SH-SY5Y (cell line): ENCODE measurements around the gene CCDC43.

Experiments used
- GATA2 ChIP-seq: IDR thresholded peaks from 2 replicates; pipeline ENCODE4 v1.6.1; 2011; ENCODE audit warnings: mild to moderate bottlenecking, low read depth, low read length
- GATA3 ChIP-seq: IDR thresholded peaks from 2 replicates; pipeline ENCODE4 v1.6.1; 2011; ENCODE audit warnings: low read depth, mild to moderate bottlenecking, low read length, moderate library complexity

DNA sequence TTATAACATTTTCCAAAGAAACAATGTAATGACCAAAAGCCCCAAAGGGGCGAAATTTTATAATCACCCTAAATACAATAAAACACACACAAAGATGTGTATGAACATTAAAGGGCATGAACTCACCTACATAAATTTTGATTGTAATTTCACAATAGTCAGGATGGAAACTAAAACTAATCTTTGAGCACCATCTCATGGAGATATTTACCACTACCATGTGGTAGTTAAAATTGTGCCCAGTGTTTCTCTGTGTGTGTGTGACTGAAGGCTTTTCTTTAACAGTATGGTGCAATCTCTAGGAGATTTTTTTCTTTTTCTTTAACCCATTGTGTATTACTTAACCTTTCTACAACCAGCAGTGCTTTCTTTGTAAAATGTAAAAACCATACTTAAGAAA is 53.0 kb downstream of the CCDC43 start:
- TF ChIP-seq GATA2 (no peak), GATA3 (no peak)
